Hepatic stellate cell (primary cell): ENCODE data around the gene MRAP2.

ENCODE experiments used
- DNase-seq: peaks from one replicate; pipeline ENCODE4 v3.0.0; 2011; ENCODE audit warnings: low spot score

Gene MRAP2

GRCh38 chr6:84135291-84135690, 101.7 kb downstream of the MRAP2 start:
- DNase-seq, result no peak

DNA sequence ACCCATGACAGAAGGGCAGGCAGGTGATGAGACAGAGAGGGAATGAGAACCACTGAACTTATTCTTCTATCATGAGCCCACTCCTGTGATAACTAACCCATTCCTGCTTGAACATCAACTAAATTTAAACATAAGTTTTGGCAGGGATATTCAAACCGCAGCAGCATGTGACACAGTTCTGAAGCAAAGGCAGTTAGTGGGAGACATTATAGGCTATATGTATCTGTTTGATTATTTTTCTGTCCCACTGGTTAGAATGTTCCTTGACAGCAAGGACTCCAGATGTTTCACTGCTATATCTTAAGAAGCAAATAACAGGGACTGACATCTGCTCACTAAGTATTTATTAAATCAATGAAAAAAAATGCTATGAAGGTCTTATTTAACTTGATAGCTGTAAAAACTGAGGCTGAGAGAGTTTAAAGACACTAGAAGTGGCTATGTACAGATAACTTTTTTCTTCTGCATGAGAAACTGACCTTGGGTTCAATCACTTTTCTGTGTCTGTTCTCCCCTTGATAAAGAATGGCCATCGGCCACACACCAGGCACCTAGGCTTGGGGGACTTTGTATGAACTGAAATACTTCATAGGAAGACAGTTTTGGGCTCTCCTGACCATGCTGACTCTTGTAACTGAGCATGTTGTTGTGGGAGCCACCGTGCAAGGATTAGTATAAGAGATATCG, 102.9 kb downstream of the MRAP2 start:
- DNase-seq, result no peak

DNA sequence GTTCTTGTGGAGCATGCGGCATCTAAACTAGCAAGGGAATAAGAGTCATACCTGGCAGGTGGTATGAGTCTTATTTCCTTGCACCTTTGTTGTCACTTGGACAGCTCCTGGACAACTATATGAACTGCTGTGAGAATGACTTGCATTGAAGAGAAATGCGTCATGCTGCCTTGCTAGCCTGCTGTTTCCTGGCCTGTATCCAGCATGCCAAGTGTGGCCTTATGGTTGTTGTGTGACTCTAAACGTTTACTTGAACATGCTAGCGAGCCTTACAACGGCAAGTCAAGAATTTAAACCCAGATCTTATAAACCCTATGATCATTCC, 103.4 kb downstream of the MRAP2 start:
- DNase-seq, result no peak

GRCh38 chr6:84137989-84138575, 104.5 kb downstream of the MRAP2 start:
- DNase-seq, result no peak

- DNase-seq, result no peak
These were observed 105.7 kb downstream of the MRAP2 start for GRCh38 chr6:84139311-84139710.
